ENCODE measurements around the gene KLHL22. TPM values are rescaled to one million over a fixed set of nuclear protein-coding genes. Genes with fewer than 3 reads are reported as not detected.
"Not testable (repeated sequence)": the region's sequence is repeated elsewhere in the genome, so short reads cannot be mapped to it uniquely, and the experiment has no call there.

Gene KLHL22
- polyA plus RNA-seq, 1 experiment = 30.2 TPM

DNA sequence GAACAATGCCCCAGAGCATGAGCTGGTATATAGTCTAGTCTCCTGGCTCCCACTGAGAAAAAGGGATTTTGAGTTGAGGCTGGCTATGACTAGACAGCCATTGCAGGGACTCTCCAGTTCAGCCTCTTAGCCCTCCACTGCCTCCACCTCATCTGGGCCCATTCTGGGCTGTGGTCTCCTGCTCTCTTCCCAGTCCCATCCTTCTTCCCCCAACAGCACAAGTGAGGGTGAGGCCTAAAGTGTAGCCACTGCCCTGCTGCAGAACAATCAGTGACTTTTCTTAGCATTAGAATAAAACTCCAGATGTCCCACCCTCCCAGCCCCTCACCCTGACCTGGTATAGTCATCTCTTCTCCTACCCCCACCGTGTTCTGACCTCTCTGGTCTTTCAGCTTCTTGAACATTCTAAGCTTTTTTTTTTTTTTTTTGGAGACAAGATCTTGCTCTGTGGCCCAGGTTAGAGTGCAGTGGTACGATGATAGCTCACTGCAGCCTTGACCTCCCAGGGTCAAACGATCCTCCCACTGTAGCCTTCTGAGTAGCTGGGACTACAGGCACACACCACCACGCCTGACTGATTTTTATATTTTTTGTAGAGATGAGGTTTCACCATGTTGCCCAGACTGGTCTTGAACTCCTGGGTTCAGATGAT lies 16.1 kb upstream of the KLHL22 start:
- ChIA-PET CTCF (interaction anchor here (0.8 to 2.6 kb wide), 3 partner anchors 15 to 56 kb away, joined by 3 to 11 read pairs (median 9); no protein-coding TSS in a partner anchor), POLR2A (interaction anchor here (0.6 to 1.5 kb wide), 3 partner anchors 8 to 62 kb away, joined by 3 to 4 read pairs (median 4); no protein-coding TSS in a partner anchor)
- H3K27ac ChIP-seq (ENCODE audit: low read depth, low read length) = no peak overlapping the region
- no peak for DNase-seq (ENCODE audit: low read depth, low spot score)
- H3K4me3 ChIP-seq (ENCODE audit: low read depth, low read length) = no peak overlapping the region
- no peaks in the 10 kb centered on the region; the same call in 1 of the 2 replicates for H3K9me3 ChIP-seq (ENCODE audit: control insufficient read depth, insufficient read depth, low read length)
- no peak for TF ChIP-seq CTCF (IDR thresholded peaks at IDR 0.05; ENCODE audit: low read depth, low read length)
- no peaks in the 10 kb centered on the region for H3K27me3 ChIP-seq (ENCODE audit: control insufficient read depth, insufficient read depth, low read length)

GRCh38 chr22:20510811-20511577 lies 15.4 kb upstream of the KLHL22 start:
- TF ChIP-seq CTCF (IDR thresholded peaks at IDR 0.05; ENCODE audit: low read depth, low read length) = no peak
- Histone ChIP-seq H3K9me3 (ENCODE audit: control insufficient read depth, insufficient read depth, low read length) (no peaks in the 10 kb centered on the region; the same call in 1 of the 2 replicates), H3K27me3 (ENCODE audit: control insufficient read depth, insufficient read depth, low read length) (no peaks in the 10 kb centered on the region), H3K4me3 (ENCODE audit: low read depth, low read length) (no peak overlapping the region), H3K27ac (ENCODE audit: low read depth, low read length) (peak overlapping the region; percentile 21)
- DNase-seq (ENCODE audit: low read depth, low spot score) = no peak
- ChIA-PET POLR2A (interaction anchor here (1.5 kb wide), 1 partner anchor 9 kb away, joined by 3 read pairs; no protein-coding TSS in a partner anchor), CTCF (interaction anchor here (1.3 to 2.6 kb wide), 3 partner anchors 53 to 57 kb away, joined by 6 to 11 read pairs (median 9); no protein-coding TSS in a partner anchor)

DNA sequence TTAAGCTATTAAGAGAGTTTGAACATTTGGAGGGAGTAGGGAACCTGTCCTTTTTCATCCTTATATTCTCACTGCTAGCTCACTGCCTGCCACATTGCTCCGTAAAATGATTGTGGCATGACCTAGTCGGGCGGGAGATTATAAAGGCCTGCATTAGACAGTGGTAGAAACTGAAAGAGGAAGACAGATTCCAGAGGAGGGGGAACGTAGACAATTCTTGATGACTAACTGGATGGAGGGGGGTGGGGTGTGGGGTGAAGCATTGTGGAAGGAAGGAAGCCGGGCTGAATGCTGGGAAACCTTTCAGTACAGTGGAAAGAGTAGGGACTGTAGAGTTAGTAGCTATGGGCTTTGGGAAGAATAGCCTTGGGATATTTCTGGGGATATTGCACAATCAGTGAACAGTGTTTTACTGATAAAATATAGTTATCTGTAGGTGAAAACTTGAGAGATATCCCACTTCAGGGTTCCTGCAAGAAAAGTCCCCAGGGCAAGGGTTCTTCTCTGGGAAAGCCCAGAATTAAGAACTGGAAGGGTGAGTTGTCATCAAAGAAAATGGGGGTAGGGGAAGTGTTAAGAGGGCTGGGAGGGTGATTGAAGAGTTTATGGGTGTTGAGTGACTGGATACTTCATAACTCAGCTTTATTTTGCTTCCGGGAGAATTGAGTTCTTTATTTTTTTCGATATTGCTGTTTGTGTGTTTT lies 13.9 kb upstream of the KLHL22 start:
- POLR2A ChIA-PET = interaction anchor here (0.6 to 2.2 kb wide), 8 partner anchors 23 to 1305 kb away, joined by 3 to 16 read pairs (median 5); partner anchors contain the start of gene CDC45
- peak; percentile 82 for DNase-seq (ENCODE audit: low read depth, low spot score)
- Histone ChIP-seq H3K4me3 (ENCODE audit: low read depth, low read length) (peak overlapping the region; percentile 97), H3K27me3 (ENCODE audit: control insufficient read depth, insufficient read depth, low read length) (no peaks in the 10 kb centered on the region), H3K27ac (ENCODE audit: low read depth, low read length) (peak overlapping the region; percentile 92), H3K9me3 (ENCODE audit: control insufficient read depth, insufficient read depth, low read length) (no peaks in the 10 kb centered on the region; the same call in 1 of the 2 replicates)
- CTCF ChIA-PET = interaction anchor here (0.9 to 1.4 kb wide), 3 partner anchors 55 to 91 kb away, joined by 3 to 8 read pairs (median 5); no protein-coding TSS in a partner anchor
- TF ChIP-seq CTCF (IDR thresholded peaks at IDR 0.05; ENCODE audit: low read depth, low read length) = no peak

DNA sequence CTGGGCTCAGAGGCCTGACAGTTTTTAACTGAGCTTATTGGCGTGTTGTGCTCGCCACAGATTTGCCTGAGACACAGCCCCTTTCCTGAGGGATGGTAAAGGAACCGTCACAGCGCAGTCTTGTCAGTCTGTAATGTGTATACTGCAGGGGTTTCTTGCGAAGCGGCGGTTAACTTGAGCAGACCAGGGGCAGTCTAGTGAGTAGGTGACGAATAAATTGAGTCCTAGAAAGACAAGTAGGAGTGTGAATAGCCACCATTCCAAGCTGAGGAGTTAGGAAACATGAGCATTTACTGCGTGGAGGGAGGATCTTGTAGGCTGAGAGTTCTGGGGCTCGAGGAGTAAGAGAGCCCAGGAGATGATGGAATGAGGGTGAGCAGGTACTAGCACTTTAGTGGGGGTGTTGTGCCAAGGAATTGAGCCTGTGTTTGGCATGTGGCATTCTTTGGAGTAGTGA lies 13.2 kb upstream of the KLHL22 start:
- no peak for TF ChIP-seq CTCF (IDR thresholded peaks at IDR 0.05; ENCODE audit: low read depth, low read length)
- DNase-seq (ENCODE audit: low read depth, low spot score) = no peak
- Histone ChIP-seq H3K27me3 (ENCODE audit: control insufficient read depth, insufficient read depth, low read length) (no peaks in the 10 kb centered on the region), H3K27ac (ENCODE audit: low read depth, low read length) (peak overlapping the region; percentile 92), H3K9me3 (ENCODE audit: control insufficient read depth, insufficient read depth, low read length) (no peaks in the 10 kb centered on the region; the same call in 1 of the 2 replicates), H3K4me3 (ENCODE audit: low read depth, low read length) (peak overlapping the region; percentile 97)
- ChIA-PET CTCF (interaction anchor here (0.9 to 1.5 kb wide), 4 partner anchors 56 to 90 kb away, joined by 3 to 8 read pairs (median 6); no protein-coding TSS in a partner anchor), POLR2A (interaction anchor here (0.6 to 2.2 kb wide), 10 partner anchors 23 to 1306 kb away, joined by 3 to 16 read pairs (median 6); partner anchors contain the start of gene CDC45)

DNA sequence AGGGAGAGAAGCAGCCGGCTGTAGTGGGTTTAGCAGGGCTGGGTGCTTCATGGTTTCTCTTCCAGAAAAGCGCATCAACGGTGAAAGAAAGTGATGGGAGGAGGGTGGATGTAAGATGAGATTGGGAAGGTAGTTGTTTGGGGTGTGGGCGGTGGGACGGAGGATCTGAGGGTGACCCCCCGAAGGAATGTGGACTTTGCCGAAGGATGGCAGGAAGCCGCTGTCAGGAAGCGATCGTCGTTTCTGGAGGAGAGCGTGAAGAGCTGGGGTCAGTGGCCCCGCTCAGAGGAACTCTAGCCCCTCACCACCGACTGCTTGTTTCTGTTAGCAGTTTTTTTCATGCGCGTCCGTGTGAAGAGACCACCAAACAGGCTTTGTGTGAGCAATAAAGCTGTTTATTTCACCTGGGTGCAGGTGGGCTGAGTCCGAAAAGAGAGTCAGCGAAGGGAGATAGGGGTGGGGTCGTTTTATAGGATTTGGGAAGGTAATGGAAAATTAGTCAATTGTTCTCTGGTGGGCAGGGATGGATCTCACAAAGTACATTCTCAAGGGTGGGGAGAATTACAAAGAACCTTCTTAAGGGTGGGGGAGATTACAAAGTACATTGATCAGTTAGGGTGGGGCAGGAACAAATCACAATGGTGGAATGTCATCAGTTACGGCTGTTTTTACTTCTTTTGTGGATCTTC lies 12.6 kb upstream of the KLHL22 start:
- DNase-seq (ENCODE audit: low read depth, low spot score); H3K9me3 ChIP-seq (ENCODE audit: control insufficient read depth, insufficient read depth, low read length); H3K27me3 ChIP-seq (ENCODE audit: control insufficient read depth, insufficient read depth, low read length): not testable (repeated sequence)
- Histone ChIP-seq H3K4me3 (ENCODE audit: low read depth, low read length) (peak overlapping the region; percentile 97), H3K27ac (ENCODE audit: low read depth, low read length) (peak overlapping the region; percentile 97)
- ChIA-PET POLR2A (interaction anchor here (0.6 to 2.2 kb wide), 8 partner anchors 15 to 90 kb away, joined by 3 to 14 read pairs (median 7); no protein-coding TSS in a partner anchor), CTCF (interaction anchor here (1.4 to 1.5 kb wide), 3 partner anchors 56 to 89 kb away, joined by 5 to 8 read pairs (median 8); no protein-coding TSS in a partner anchor)

All from AG04450 (cell line).